SK-N-SH (cell line): ENCODE results near the gene LDHD. TPM values are rescaled to one million over a fixed set of nuclear protein-coding genes. Genes with fewer than 3 reads are reported as not detected.

ENCODE experiments used
- CTCF ChIA-PET: fragments of 300-600, 350-600 bp; formaldehyde crosslinking; extraction: SDS; loops from one replicate; lab custom pipeline; 2021; lab: Yijun Ruan, JAX
- POLR2A ChIA-PET: fragments of 350-600 bp; sonication (Branson Sonifier 250); formaldehyde crosslinking; extraction: SDS; loops from one replicate; lab custom pipeline; 2020; ENCODE audit warnings: antibody characterized with exemption, inconsistent platforms; lab: Yijun Ruan, JAX
- DNase-seq: peaks from one replicate; pipeline ENCODE4 v3.0.0; 2012
- H2AFZ ChIP-seq: fragments of 200-600 bp; sonication (generic); 2 replicates; pipeline ENCODE4 v1.8.1; 2016; ENCODE audit warnings: antibody characterized with exemption, mild to moderate bottlenecking, low read depth
- H3F3A ChIP-seq: fragments of 200-600 bp; sonication (generic); replicated peaks from 2 replicates; pipeline ENCODE3; 2016; ENCODE audit warnings: antibody characterized with exemption, mild to moderate bottlenecking; ENCODE audit not compliant: insufficient read depth
- H3K27ac ChIP-seq, 2 experiments: fragments of 200-500 bp in 1 of 2; fragments of 200-600 bp in 1 of 2; sonication (Bioruptor generic) in 1 of 2; sonication (generic), shearing (Covaris generic) in 1 of 2; 2 replicates each; pipeline versions ENCODE4 v1.5.1 to v1.6.1; 2014 to 2016; ENCODE audit warnings: low read depth in 2 of 2, inconsistent platforms in 1 of 2, low read length in 1 of 2, mild to moderate bottlenecking in 1 of 2, mixed read lengths in 1 of 2
- H3K27me3 ChIP-seq: fragments of 200-600 bp; sonication (generic), shearing (Covaris generic); 2 replicates; pipeline ENCODE4 v1.6.1; 2016; ENCODE audit warnings: mixed run types; ENCODE audit not compliant: insufficient read depth
- H3K36me3 ChIP-seq, 2 experiments: fragments of 200-500 bp in 1 of 2; fragments of 200-600 bp in 1 of 2; sonication (Bioruptor generic) in 1 of 2; sonication (generic) in 1 of 2; replicated peaks in 1 of 2; 2 replicates each; pipeline versions ENCODE3 to v1.5.1; 2014 to 2016; ENCODE audit warnings: low read length in 1 of 2, mild to moderate bottlenecking in 1 of 2; ENCODE audit not compliant: insufficient read depth in 2 of 2, control insufficient read depth in 1 of 2
- H3K4me1 ChIP-seq, 2 experiments: fragments of 200-500 bp in 1 of 2; fragments of 200-600 bp in 1 of 2; sonication (Bioruptor generic) in 1 of 2; sonication (generic), shearing (Covaris generic) in 1 of 2; 2 replicates each; pipeline versions ENCODE4 v1.5.1 to v1.6.1; 2014 to 2016; ENCODE audit warnings: low read depth in 1 of 2, low read length in 1 of 2, mixed run types in 1 of 2; ENCODE audit not compliant: insufficient read depth in 2 of 2, control insufficient read depth in 1 of 2
- H3K4me2 ChIP-seq: fragments of 200-600 bp; sonication (generic), shearing (Covaris generic); 2 replicates; pipeline ENCODE4 v1.6.1; 2017; ENCODE audit warnings: mixed run types
- H3K4me3 ChIP-seq, 2 experiments: fragments of 200-500 bp in 1 of 2; fragments of 200-600 bp in 1 of 2; sonication (Bioruptor generic) in 1 of 2; sonication (generic), shearing (Covaris generic) in 1 of 2; 2 replicates each; pipeline versions ENCODE4 v1.5.1 to v1.8.1; 2014 to 2016; ENCODE audit warnings: low read depth in 2 of 2, inconsistent platforms in 1 of 2, low read length in 1 of 2, mild to moderate bottlenecking in 1 of 2, mixed read lengths in 1 of 2, moderate library complexity in 1 of 2
- H3K79me2 ChIP-seq: fragments of 200-600 bp; sonication (generic); 2 replicates; pipeline ENCODE4 v1.8.1; 2017; ENCODE audit warnings: mild to moderate bottlenecking; ENCODE audit not compliant: insufficient read depth
- H3K9ac ChIP-seq: fragments of 200-600 bp; sonication (generic); 2 replicates; pipeline ENCODE4 v1.6.1; 2017; ENCODE audit warnings: mixed run types
- H3K9me2 ChIP-seq: fragments of 200-600 bp; sonication (generic); 2 replicates; pipeline ENCODE4 v1.6.1; 2017; ENCODE audit warnings: mixed run types
- H3K9me3 ChIP-seq: fragments of 200-600 bp; sonication (generic); 2 replicates; pipeline ENCODE4 v1.6.1; 2017; ENCODE audit warnings: mixed run types, mild to moderate bottlenecking, moderate library complexity
- H4K20me1 ChIP-seq: fragments of 200-600 bp; sonication (generic); 2 replicates; pipeline ENCODE4 v1.6.1; 2017; ENCODE audit warnings: mild to moderate bottlenecking, mixed run types; ENCODE audit not compliant: insufficient read depth
- CHD2 ChIP-seq: fragments of 150-350 bp; IDR thresholded peaks from 2 replicates; pipeline ENCODE4 v1.6.1; 2018; ENCODE audit warnings: low read length; ENCODE audit not compliant: partially characterized antibody
- CTCF ChIP-seq: fragments of 200-600 bp; sonication (generic); IDR thresholded peaks from 2 replicates; pipeline ENCODE4 v1.6.1; 2017; ENCODE audit warnings: antibody characterized with exemption, mild to moderate bottlenecking, moderate library complexity
- ELF1 ChIP-seq: IDR thresholded peaks from 2 replicates; pipeline ENCODE4 v1.4.0; 2012
- EP300 ChIP-seq, 2 experiments: IDR thresholded peaks; 2 replicates each; pipeline versions ENCODE4 v1.4.0 to v1.6.1; 2012; ENCODE audit warnings: borderline replicate concordance in 1 of 2, low read depth in 1 of 2, low read length in 1 of 2
- EZH2phosphoT487 ChIP-seq: fragments of 200-600 bp; sonication (generic); IDR thresholded peaks from 2 replicates; pipeline ENCODE4 v1.6.1; 2017; ENCODE audit warnings: low read depth, mixed run types, mild to moderate bottlenecking, antibody characterized with exemption, moderate library complexity, borderline replicate concordance
- FOSL2 ChIP-seq: IDR thresholded peaks from 2 replicates; pipeline ENCODE4 v1.4.0; 2012; ENCODE audit warnings: low read depth, mild to moderate bottlenecking, moderate library complexity, borderline replicate concordance
- FOXJ3 ChIP-seq: sonication (generic); formaldehyde crosslinking; IDR thresholded peaks from 2 replicates; pipeline ENCODE4 v1.5.1; 2020; ENCODE audit warnings: mild to moderate bottlenecking, missing genetic modification reagents
- FOXM1 ChIP-seq: IDR thresholded peaks from 2 replicates; pipeline ENCODE4 v1.4.0; 2012; ENCODE audit warnings: low read depth, mild to moderate bottlenecking
- IRF3 ChIP-seq: fragments of 150-350 bp; IDR thresholded peaks from 2 replicates; pipeline ENCODE4 v1.6.1; 2016; ENCODE audit warnings: mild to moderate bottlenecking, low read depth, low read length
- MEF2A ChIP-seq: IDR thresholded peaks from 2 replicates; pipeline ENCODE4 v1.4.0; 2012; ENCODE audit warnings: low read depth, borderline replicate concordance
- MXI1 ChIP-seq: IDR thresholded peaks from 2 replicates; pipeline ENCODE4 v1.6.1; 2012; ENCODE audit warnings: mild to moderate bottlenecking, low read depth, low read length, improper control_type of control experiment
- RAD21 ChIP-seq: IDR thresholded peaks from 2 replicates; pipeline ENCODE4 v1.6.1; 2012; ENCODE audit warnings: mild to moderate bottlenecking, low read length
- RCOR1 ChIP-seq: fragments of 150-350 bp; IDR thresholded peaks from 2 replicates; pipeline ENCODE4 v1.6.1; 2017; ENCODE audit warnings: antibody characterized with exemption, low read length
- REST ChIP-seq: IDR thresholded peaks from 2 replicates; pipeline ENCODE4 v1.6.1; 2012; ENCODE audit warnings: mild to moderate bottlenecking, low read depth, low read length, moderate library complexity
- RFX5 ChIP-seq: IDR thresholded peaks from 2 replicates; pipeline ENCODE4 v1.6.1; 2012; ENCODE audit warnings: mild to moderate bottlenecking, improper control_type of control experiment, low read length
- SMC3 ChIP-seq: IDR thresholded peaks from 2 replicates; pipeline ENCODE4 v1.6.1; 2012; ENCODE audit warnings: low read depth, low read length, improper control_type of control experiment
- TCF12 ChIP-seq: IDR thresholded peaks from 2 replicates; pipeline ENCODE4 v1.4.0; 2012
- TEAD4 ChIP-seq: IDR thresholded peaks from 2 replicates; pipeline ENCODE4 v1.4.0; 2012; ENCODE audit warnings: mild to moderate bottlenecking, borderline replicate concordance; ENCODE audit not compliant: insufficient read depth
- USF1 ChIP-seq: IDR thresholded peaks from 2 replicates; pipeline ENCODE4 v1.4.0; 2012; ENCODE audit warnings: low read depth, borderline replicate concordance
- USF2 ChIP-seq: fragments of 150-350 bp; IDR thresholded peaks from 2 replicates; pipeline ENCODE4 v1.6.1; 2017; ENCODE audit warnings: antibody characterized with exemption, low read length, low read depth, borderline replicate concordance
- ZBTB33 ChIP-seq: IDR thresholded peaks from 2 replicates; pipeline ENCODE4 v1.4.0; 2012; ENCODE audit warnings: low read depth, borderline replicate concordance
- WGBS: methylation state at CpG from one replicate; pipeline ENCODE4 v1.1.6; 2017; ENCODE audit warnings: low lambda C conversion rate; 5-methylcytosine and 5-hydroxymethylcytosine counted together
- polyA plus RNA-seq, 3 experiments: library from polyadenylated mRNA; depleted of rRNA; stranded (reverse); fragments of >200 nt; gene quantifications; 2 replicates each; pipeline ENCODE4 v1.2.3, GENCODE V29; 2012

LDHD gene
- polyA plus RNA-seq, 1 of the 3 experiments (the other 2 are of a cell fraction): 0.53 TPM

- Histone ChIP-seq H3F3A (no peaks in the 10 kb centered on the region), H2AFZ (no peak overlapping the region), H3K9ac (no peak overlapping the region), H3K9me3 (no peaks in the 10 kb centered on the region), H3K4me2 (0 out of 2 replicates have a peak overlapping the region, but pooled peaks have one; percentile 38), H3K79me2 (peaks cover 84% of the 10 kb centered on the region), H3K4me3 (no peak overlapping the region), H3K36me3 (no peaks in the 10 kb centered on the region), H3K27me3 (no peaks in the 10 kb centered on the region), H4K20me1 (peaks cover 44% of the 10 kb centered on the region), H3K4me1 (peaks cover 9 to 52% of the 10 kb centered on the region in 2 experiments; a peak in 2 of 4 replicates), H3K9me2 (no peaks in the 10 kb centered on the region), H3K27ac (peak overlapping the region in 1 of 2 experiments; percentile 93; a peak in 2 of 4 replicates)
- 65% methylated on average over 10 of the region's 11 CpGs for WGBS
- ChIA-PET CTCF (interaction anchor here (1.2 to 2.7 kb wide), 4 partner anchors 8 to 72 kb away, joined by 3 to 12 read pairs (median 6); partner anchors contain the start of gene ZNRF1), POLR2A (interaction anchor here (1.1 to 1.3 kb wide), 2 partner anchors 27 to 36 kb away, joined by 5 to 6 read pairs; no protein-coding TSS in a partner anchor)
- peak; percentile 86 for DNase-seq
- TF ChIP-seq RFX5: no peak
- TF ChIP-seq EZH2phosphoT487: no peak
- TF ChIP-seq CTCF: no peak
- peak; percentile 38; the same call in 1 of the 2 replicates for TF ChIP-seq MXI1
- TF ChIP-seq MEF2A: no peak
- TF ChIP-seq RCOR1: peak; percentile 73
- no peak for TF ChIP-seq REST
- peak; percentile 23 for TF ChIP-seq RAD21
- no peak for TF ChIP-seq ZBTB33
- peak in 1 of 2 experiments; percentile 83; a peak in 2 of 4 replicates for TF ChIP-seq EP300 (IDR thresholded peaks at IDR 0.05; ENCODE audit: borderline replicate concordance in 1 of 2, low read depth in 1 of 2, low read length in 1 of 2)
- TF ChIP-seq TCF12: no peak
- no peak for TF ChIP-seq FOXJ3
- TF ChIP-seq USF2: no peak
- TF ChIP-seq IRF3: no peak
- no peak for TF ChIP-seq TEAD4
- TF ChIP-seq FOXM1: no peak
- TF ChIP-seq FOSL2: no peak
- TF ChIP-seq CHD2: no peak
- TF ChIP-seq ELF1: no peak
- TF ChIP-seq SMC3: no peak; the same call in 1 of the 2 replicates
- no peak for TF ChIP-seq USF1
Measured at GRCh38 chr16:75070012-75070841, 46.4 kb downstream of the LDHD start.
